GM21360 (cell line): ENCODE measurements around the gene PNPLA5.
"Not testable (repeated sequence)": the region's sequence is repeated elsewhere in the genome, so short reads cannot be mapped to it uniquely, and the experiment has no call there.

Source experiments
- ATAC-seq: cut with Tn5 transposase; IDR thresholded peaks from one replicate; pipeline ENCODE4 v1.9.1; 2021; ENCODE audit warnings: mild to moderate bottlenecking, moderate library complexity; ENCODE audit not compliant: unreplicated experiment

Gene PNPLA5, protein sequence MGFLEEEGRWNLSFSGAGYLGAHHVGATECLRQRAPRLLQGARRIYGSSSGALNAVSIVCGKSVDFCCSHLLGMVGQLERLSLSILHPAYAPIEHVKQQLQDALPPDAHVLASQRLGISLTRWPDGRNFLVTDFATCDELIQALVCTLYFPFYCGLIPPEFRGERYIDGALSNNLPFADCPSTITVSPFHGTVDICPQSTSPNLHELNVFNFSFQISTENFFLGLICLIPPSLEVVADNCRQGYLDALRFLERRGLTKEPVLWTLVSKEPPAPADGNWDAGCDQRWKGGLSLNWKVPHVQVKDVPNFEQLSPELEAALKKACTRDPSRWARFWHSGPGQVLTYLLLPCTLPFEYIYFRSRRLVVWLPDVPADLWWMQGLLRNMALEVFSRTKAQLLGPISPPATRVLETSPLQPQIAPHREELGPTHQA

DNA sequence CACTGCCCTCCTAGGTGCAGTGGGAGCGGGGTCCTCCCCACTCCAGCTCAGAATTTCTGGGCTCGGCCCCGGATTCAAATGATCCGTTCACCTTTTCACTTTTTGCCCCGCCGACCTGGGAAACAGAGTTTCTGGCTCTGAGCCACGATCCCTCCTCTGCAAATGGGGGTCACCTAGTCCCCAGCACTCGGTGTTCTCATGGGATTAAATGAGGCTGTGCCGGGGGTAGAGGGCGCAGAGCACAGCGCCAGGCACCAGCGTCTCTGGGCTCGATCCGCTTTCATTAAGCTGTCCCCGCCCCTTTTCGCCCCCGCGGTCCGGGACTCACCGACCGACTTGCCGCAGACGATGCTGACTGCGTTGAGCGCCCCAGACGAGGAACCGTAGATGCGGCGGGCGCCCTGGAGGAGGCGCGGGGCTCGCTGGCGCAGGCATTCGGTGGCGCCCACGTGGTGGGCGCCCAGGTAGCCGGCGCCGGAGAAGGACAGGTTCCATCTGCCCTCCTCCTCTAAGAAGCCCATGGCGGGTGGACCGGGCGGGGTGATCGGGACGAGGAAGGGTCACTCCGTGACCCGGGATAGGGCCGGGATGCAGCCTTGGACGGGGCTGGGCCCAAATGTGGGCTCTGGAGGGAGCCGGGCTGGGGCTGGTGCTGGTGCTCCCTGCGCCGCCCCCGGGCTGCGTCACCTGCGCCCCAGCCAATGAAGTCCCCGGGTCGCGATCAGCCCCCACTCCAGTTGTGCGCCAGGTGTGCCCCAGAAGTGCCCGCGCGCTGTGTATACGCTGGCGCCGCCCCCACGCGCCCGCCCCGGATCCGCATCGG, at the start of gene PNPLA5:
TSS of gene PNPLA5 (minus strand) at position 654 of the 823 bp plus-strand sequence. CDS start at position 521, 133 bp downstream.
- no peak for ATAC-seq

DNA sequence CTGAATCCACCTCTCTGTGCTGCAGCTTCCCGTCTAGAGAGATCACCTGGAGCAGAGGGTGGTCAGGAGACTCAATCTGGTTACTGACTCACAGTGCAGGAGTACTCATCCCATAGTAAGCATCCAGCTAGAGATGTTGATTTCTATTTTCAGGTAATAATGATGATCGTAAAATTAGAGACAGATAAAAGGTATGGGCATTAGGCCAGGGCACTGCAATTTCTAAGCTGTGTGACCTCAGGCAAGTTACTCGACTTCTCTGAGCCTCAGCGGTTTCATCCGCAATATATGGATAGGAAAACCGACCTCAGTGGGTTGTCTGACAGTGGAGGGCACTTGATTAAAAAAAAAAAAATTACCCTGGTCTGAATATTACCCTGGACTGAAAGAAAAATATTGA, 49.6 kb upstream of the PNPLA5 start:
- ATAC-seq: no peak

GRCh38 chr22:43931771-43932170, 40.0 kb upstream of the PNPLA5 start:
- ATAC-seq: no peak

- no peak for ATAC-seq
Measured at GRCh38 chr22:43928908-43929307, 37.1 kb upstream of the PNPLA5 start.

- ATAC-seq: no peak
Measured at GRCh38 chr22:43928468-43928867, 36.7 kb upstream of the PNPLA5 start.

DNA sequence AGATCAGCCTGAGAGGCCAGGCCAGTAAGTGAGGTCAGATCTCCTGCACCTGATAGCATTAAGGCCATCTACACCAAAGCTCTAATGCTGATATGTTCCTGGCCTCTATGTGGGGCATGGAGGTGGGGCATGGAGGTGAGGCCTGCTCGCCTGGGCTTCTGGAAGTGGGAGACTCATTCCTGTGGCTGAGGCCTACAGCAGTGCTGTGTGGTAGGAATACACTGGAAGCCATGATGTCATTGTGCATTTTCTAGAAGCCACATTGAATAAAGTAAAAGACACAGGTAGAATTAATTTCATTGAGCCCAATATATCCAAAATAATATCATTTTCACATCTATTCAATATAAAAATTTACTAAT, 34.5 kb upstream of the PNPLA5 start:
- no peak for ATAC-seq

DNA sequence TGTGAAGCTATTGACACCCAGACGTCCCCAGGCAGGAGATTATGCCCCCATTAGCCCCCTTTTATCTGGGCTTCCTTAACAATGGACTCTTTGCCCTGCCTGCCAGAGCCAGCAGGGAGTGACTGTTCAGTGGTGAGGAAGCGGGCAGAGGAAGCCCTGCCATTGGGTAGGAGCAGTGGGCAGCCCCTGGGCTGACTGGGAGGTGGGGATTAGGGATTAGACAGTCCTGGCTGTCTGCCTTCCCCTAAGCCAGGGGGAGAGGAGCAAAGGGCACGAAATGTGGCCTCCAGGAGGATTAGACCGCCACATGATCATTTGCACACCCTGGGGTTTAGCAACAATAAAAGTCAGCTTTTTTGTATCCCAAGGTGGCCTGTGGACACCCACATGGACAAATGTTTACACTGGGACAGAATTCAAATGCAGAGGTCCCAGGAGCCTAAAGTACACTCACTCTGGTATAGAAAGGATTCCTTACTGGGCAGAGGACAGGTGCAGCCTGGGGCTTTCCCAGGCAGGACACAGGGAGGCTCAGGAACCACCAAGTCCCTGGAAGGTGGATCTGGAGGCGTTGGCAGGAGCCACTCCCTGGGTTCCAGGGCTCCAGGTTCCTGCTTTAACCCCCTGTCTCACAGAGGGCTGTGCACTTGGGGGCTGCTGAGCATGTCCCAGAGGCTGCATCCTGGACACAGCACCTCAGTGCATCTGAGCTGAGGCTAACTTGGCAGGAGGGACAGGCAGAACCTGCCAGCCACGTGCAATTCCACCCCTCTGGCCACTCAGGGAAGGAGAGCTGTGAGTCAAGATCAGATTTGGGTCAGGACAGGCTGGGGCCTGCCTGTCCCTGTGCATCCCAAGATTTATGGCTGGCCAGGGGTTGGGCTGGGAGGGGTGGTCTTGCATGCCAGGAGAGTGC, 33.9 kb upstream of the PNPLA5 start:
- no peak for ATAC-seq

DNA sequence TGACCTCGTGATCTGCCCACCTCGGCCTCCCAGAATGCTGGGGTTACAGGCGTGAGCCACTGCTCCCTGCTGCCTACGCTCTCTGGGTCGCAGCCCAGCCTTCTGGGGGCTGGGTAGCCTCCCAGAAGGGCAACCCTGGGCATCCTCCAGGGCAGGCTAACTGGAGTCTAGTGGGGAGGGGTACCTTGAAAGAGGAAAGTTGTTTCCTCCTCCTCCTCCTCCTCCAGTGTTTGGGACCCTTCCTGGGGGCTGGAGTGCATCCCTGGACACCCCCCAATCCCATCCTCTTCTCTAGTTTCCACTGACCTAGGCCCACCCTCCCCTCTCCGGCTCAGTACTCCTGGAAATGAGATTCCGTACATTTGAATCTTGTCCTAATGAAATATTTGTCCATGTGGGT, 33.1 kb upstream of the PNPLA5 start:
- ATAC-seq: no peak

- ATAC-seq: no peak
Measured at GRCh38 chr22:43923631-43924464, 32.0 kb upstream of the PNPLA5 start, which contains the start of gene PNPLA3. Gene PNPLA3 (plus strand): TSS chr22:43923805. CDS start chr22:43923912, 107 bp downstream.

DNA sequence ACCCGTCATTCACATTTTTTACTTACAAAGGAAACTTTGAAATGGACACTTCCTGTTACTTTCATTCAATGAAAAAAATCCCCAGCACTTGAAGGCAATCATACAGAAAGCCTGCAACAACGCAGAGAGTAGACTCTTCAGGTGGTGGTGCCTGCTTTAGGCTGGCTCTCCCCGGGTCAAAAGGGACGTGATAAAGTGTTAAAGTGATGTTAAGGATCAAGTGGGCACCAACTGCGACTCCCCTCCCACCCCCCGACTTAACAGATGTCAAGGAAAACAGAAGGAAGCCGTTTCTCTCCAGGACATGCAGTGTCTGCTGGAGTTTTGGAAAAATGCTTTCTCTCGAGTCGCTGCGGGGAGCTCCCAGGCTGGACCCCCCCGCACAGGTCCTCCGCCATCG, 31.4 kb upstream of the PNPLA5 start:
- ATAC-seq: no peak

DNA sequence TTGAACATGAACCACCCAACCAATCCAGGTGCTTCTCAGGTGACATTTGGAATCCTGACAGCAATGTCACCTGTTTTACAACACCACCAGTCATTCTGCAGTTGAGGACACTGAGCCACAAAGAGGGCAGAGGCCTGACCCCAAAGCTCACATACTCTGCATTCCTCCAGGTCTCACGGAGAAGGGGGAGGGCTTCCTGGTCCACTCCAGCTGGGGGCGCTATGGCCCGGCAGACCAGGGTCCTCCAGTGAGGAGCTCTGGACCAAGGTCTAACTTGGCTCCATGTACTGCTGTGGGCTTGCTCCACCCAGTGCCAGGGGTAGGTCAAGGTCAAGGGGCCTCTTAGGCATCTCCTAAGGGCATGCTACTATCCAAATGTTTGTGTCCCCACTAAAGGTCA, 30.3 kb upstream of the PNPLA5 start:
- ATAC-seq: no peak

DNA sequence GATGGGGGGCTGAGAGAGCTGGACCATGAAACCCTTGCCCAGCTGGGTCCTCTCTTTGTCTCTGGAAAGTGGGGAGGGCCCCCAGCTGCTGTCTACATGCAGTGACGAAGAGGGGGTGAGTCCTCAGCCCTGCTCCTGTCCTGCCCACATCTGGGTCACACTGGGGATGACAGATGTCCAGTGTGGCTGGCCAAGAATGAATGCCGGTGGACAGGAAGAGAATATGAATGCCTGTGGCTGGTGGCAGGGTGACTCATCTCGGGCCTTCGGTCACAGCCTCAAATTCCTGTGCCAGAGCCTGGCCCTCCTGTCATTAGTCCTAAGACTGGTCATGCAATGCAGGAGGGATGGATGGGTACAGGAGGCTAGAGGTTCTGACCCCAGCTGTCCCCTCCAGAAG, 29.6 kb upstream of the PNPLA5 start:
- no peak for ATAC-seq

DNA sequence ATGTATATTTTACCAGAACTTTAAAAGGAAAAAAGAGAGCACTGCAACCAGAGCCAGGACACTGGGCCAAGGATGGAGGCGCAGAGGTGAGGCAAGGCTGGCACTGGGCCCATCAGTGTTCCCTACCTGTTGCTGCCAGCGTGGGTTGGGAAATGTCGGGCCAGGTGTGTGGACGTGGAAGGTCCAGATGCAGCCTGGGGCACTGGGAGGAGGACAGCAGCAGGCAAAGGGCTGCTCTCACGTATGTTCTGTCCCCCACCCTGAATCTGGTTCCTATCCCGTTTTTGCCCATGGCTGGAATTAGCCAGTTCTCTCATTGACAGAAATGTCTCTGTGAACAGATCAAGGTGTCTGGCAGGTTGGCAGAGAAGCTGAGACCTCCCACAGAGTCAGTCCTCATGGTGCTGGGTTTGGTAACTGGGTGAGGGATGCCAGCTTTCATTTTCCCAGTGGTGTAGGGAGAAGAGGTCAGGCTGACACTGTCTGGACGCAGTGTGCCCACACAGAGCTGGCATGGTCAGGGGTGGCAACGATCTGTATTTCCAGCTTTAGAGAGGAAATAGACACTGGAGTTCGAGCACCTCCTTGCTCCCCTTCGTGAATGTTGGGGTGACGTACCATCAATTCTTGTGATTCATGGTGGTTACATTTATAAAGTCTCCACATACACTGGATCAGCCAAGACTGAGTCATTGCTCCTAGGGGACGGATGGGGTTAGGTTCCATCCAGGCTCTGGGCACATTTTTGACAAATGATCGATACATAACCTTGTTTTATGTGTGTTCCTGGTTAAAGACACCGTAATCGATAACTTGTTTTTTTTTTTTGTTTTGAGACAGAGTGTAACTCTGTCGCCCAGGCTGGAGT, 27.5 kb upstream of the PNPLA5 start:
- ATAC-seq: no peak

- no peak for ATAC-seq
Measured at GRCh38 chr22:43917521-43917920, 25.7 kb upstream of the PNPLA5 start.

- no peak for ATAC-seq
Measured at GRCh38 chr22:43911351-43911750, 19.5 kb upstream of the PNPLA5 start.

DNA sequence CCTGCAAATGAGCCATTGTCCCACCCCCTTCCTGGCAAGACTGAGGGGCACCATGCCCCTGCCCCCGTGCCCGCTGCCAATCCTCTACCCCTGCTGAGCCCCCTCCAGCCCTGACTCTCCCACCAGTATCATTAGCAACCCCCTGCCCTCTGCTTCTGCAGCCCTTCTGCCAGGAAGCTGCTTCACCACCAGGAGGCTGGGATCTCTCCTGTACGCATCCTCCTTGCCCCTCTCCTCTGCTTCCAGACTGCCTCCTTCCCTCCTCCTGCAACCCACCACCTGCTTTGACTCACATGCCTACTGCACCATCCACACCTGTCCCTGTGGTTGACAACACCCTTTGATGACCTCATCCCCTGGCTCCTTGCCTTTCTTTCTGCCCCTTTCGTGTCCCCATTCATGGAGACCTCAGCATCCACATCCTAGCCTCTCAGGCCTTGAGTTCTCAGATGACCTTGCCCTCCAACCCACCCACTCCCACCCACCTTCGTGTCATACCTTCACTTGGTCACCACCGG, 18.4 kb upstream of the PNPLA5 start:
- ATAC-seq: no peak

- ATAC-seq: no peak
Measured at GRCh38 chr22:43909708-43910107, 17.9 kb upstream of the PNPLA5 start.

GRCh38 chr22:43905681-43906080, 13.9 kb upstream of the PNPLA5 start:
- no peak for ATAC-seq

DNA sequence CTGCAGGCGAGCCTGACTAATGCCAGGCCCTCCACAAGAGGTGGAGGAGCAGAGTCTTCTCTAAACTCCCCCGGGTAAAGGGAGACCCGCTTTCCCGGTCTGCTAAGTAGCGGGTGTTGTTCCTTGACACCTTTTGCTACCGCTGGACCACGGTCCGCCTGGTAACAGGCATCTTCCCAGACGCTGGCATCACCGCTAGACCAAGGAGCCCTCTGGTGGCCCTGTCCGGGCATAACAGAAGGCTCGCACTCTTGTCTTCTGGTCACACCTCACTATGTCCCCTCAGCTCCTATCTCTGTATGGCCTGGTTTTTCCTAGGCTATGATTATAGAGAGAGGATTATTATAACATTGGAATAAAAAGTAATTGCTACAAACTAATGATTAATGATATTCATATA, 12.6 kb upstream of the PNPLA5 start:
- not testable (repeated sequence) for ATAC-seq
